ENCODE measurements around the gene SLC17A6. TPM values are rescaled to one million over a fixed set of nuclear protein-coding genes. Genes with fewer than 3 reads are reported as not detected.

SLC17A6 gene
- not detected in 5 replicates for total RNA-seq (2022; extraction: Qiagen RNA extraction)

DNA sequence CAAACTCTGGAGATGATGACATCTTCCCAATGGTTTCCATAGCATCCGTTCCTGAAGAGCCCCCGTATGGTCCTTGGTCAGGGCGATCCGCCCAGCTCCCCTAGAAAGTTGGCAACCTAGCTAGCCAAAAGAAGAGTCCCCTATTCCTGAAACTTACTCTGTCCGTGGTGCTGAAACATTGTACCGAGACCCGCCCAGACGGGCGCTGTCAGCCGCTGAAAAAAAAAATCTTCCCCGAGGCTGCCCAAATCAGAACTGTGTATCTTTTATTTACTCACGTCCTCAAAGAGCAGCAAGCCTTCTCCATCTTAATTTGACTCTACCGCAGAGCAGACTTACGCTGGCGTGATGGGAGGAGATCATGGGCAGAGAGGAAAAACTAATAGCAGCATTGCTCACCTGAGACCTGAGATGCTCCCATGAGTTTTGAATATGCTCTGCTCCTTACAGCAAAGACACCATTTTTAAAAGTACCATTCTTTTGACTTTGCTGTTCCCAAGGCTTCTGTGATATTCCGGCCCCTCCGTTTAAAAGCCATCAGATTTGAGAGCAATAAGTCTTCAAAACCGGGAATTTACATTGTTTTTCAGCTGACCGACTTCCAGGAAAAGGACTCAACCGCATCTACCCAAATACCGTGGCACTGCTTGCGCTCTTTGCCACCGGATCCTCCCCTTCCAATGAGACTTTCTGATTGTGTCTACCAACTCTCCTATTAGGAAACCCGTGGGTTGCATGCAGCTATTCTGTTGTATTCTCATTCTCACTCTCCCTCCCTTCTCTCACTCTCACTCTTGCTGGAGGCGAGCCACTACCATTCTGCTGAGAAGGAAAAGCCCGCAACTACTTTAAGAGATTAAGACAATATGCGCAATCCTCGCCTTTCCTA lies at the start of gene SLC17A6:
SLC17A6 (plus strand) TSS at position 786 of the 890 bp plus-strand sequence. CDS start 153 bp downstream, outside the sequence.

Other genes with a start within 250 kb of the SLC17A6 start
- gene ANO5, start 145.3 kb upstream of the SLC17A6 start, total RNA-seq (2022; extraction: Qiagen RNA extraction) = 1.1 to 2.2 TPM (median 1.5 TPM) in 5 replicates